Endothelial cell of umbilical vein (primary cell): Measurements from ENCODE around the gene TMEM132E. TPM values are rescaled to one million over a fixed set of nuclear protein-coding genes. Genes with fewer than 3 reads are reported as not detected.

Source experiments
- BruUV-seq: library from RNA; stranded (reverse); fragments of 400-500 nt; replicated peaks from 2 replicates; lab custom pipeline; 2021; lab: Mats Ljungman, UMichigan
- CTCF ChIA-PET: fragments of 300-600, 350-600 bp; sonication (Branson Sonifier 250); formaldehyde crosslinking; loops from one replicate; lab custom pipeline; 2021; ENCODE audit warnings: antibody characterized with exemption, inconsistent platforms; lab: Charles Lee
- POLR2A ChIA-PET: fragments of 300-600, 350-600 bp; sonication (Branson Sonifier 250); formaldehyde crosslinking; loops from one replicate; lab custom pipeline; 2021; ENCODE audit warnings: antibody characterized with exemption, inconsistent platforms; lab: Charles Lee
- DNase-seq: peaks from one replicate; pipeline ENCODE4 v3.0.0-alpha.2; 2011; ENCODE audit warnings: low read depth, low spot score
- FAIRE-seq: peaks from 2 replicates; lab custom pipeline; 2011; peaks lifted over from hg19 to GRCh38; lab: Jason Lieb, UNC
- H2AFZ ChIP-seq: 2 replicates; pipeline ENCODE4 v1.6.0; 2012; ENCODE audit warnings: low read depth, low read length, control low read depth, inconsistent platforms
- H3K27ac ChIP-seq: 2 replicates; pipeline ENCODE4 v1.5.1; 2011; ENCODE audit warnings: low read depth, mild to moderate bottlenecking, control low read depth, low read length, moderate library complexity; ENCODE audit not compliant: insufficient read depth
- H3K27me3 ChIP-seq, 2 experiments: 2 replicates each; pipeline versions ENCODE4 v1.6.0 to v1.6.1; 2011; ENCODE audit warnings: low read length in 2 of 2, mixed read lengths in 1 of 2; ENCODE audit not compliant: control insufficient read depth in 2 of 2, insufficient read depth in 2 of 2
- H3K36me3 ChIP-seq, 2 experiments: 2 replicates in 1 of 2; 3 replicates in 1 of 2; pipeline ENCODE4 v1.5.1; 2011; ENCODE audit warnings: low read length in 2 of 2, mild to moderate bottlenecking in 1 of 2, moderate library complexity in 1 of 2; ENCODE audit not compliant: control insufficient read depth in 2 of 2, insufficient read depth in 2 of 2; ENCODE audit errors: extremely low read depth in 1 of 2
- H3K4me1 ChIP-seq: 3 replicates; pipeline ENCODE4 v1.5.1; 2011; ENCODE audit warnings: mild to moderate bottlenecking, low read length; ENCODE audit not compliant: control insufficient read depth, insufficient read depth; ENCODE audit errors: extremely low read depth
- H3K4me2 ChIP-seq: 2 replicates; pipeline ENCODE4 v1.6.1; 2011; ENCODE audit warnings: low read length, control low read depth, mixed read lengths; ENCODE audit not compliant: insufficient read depth
- H3K4me3 ChIP-seq, 3 experiments: fragments of 200-600 bp in 1 of 3; sonication (generic), shearing (Covaris generic) in 1 of 3; replicated peaks in 1 of 3; 2 replicates each; pipeline ENCODE4 v1.5.1; 2011 to 2016; ENCODE audit warnings: control low read depth in 3 of 3, low read length in 3 of 3, mild to moderate bottlenecking in 2 of 3, inconsistent platforms in 1 of 3, low read depth in 1 of 3, moderate library complexity in 1 of 3; ENCODE audit not compliant: insufficient read depth in 1 of 3
- H3K79me2 ChIP-seq: 2 replicates; pipeline ENCODE4 v1.6.0; 2012; ENCODE audit warnings: low read length, inconsistent platforms; ENCODE audit not compliant: control insufficient read depth, insufficient read depth
- H3K9ac ChIP-seq: replicated peaks from 2 replicates; pipeline ENCODE3; 2011; ENCODE audit warnings: low read length, control low read depth; ENCODE audit not compliant: insufficient read depth; ENCODE audit errors: extremely low read depth
- H3K9me1 ChIP-seq: replicated peaks from 3 replicates; pipeline ENCODE4 v1.6.0; 2011; ENCODE audit warnings: mild to moderate bottlenecking, low read length; ENCODE audit not compliant: control insufficient read depth, insufficient read depth; ENCODE audit errors: extremely low read depth
- H3K9me3 ChIP-seq: replicated peaks from 2 replicates; pipeline ENCODE4 v1.5.1; 2012; ENCODE audit warnings: low read length, inconsistent platforms; ENCODE audit not compliant: control insufficient read depth, insufficient read depth
- H4K20me1 ChIP-seq: replicated peaks from 2 replicates; pipeline ENCODE3; 2011; ENCODE audit warnings: mild to moderate bottlenecking, low read length; ENCODE audit not compliant: control insufficient read depth, insufficient read depth; ENCODE audit errors: extremely low read depth
- CTCF ChIP-seq, 2 donors: IDR thresholded peaks; 1 replicate in 1 of 2; 2 replicates in 1 of 2; pipeline ENCODE4 v1.5.1; 2011; ENCODE audit warnings: low read length in 2 of 2, mild to moderate bottlenecking in 2 of 2, moderate library complexity in 2 of 2, control low read depth in 1 of 2, inconsistent platforms in 1 of 2, low read depth in 1 of 2; ENCODE audit not compliant: insufficient read depth in 1 of 2; ENCODE audit errors: extremely low read depth in 1 of 2
- EZH2 ChIP-seq: IDR thresholded peaks from 2 replicates; pipeline ENCODE4 v1.6.1; 2012; ENCODE audit warnings: borderline replicate concordance, low read depth, mild to moderate bottlenecking, moderate library complexity, low read length, inconsistent platforms; ENCODE audit not compliant: severe bottlenecking
- FOS ChIP-seq: IDR thresholded peaks from 2 replicates; pipeline ENCODE4 v1.6.1; 2011; ENCODE audit warnings: mild to moderate bottlenecking, low read length, moderate library complexity, borderline replicate concordance; ENCODE audit not compliant: insufficient read depth
- GATA2 ChIP-seq: IDR thresholded peaks from 2 replicates; pipeline ENCODE4 v1.7.0; 2011; ENCODE audit warnings: low read depth, mild to moderate bottlenecking, moderate library complexity, mixed read lengths, low read length; ENCODE audit not compliant: insufficient read length, insufficient read depth
- JUN ChIP-seq: IDR thresholded peaks from 2 replicates; pipeline ENCODE4 v1.6.1; 2011; ENCODE audit warnings: borderline replicate concordance, low read depth; ENCODE audit not compliant: insufficient read length, insufficient read depth
- MAX ChIP-seq: IDR thresholded peaks from 2 replicates; pipeline ENCODE4 v1.6.1; 2011; ENCODE audit not compliant: insufficient read depth, insufficient read length
- MYC ChIP-seq: IDR thresholded peaks from one replicate; pipeline ENCODE4 v1.6.1; 2011; ENCODE audit warnings: mild to moderate bottlenecking, low read depth, low read length
- POLR2A ChIP-seq: IDR thresholded peaks from 2 replicates; pipeline ENCODE4 v1.6.1; 2012; ENCODE audit warnings: low read depth, mild to moderate bottlenecking, control low read depth, low read length
- POLR2AphosphoS5 ChIP-seq: IDR thresholded peaks from 2 replicates; pipeline ENCODE4 v1.6.1; 2012; ENCODE audit warnings: low read depth, mild to moderate bottlenecking, control low read depth, low read length, moderate library complexity; ENCODE audit not compliant: insufficient read depth
- dilution Hi-C: fragments of 300-500 bp; cut with MboI; formaldehyde crosslinking; loops from one replicate; pipeline ENCODE4 v1.15.0; 2019; ENCODE audit warnings: low sequenced_read_pairs; ENCODE audit not compliant: extremely low pct_ligation_motif_present
- intact Hi-C: fragments of 100-400 bp; cut with micrococcal nuclease; formaldehyde crosslinking; loops from one replicate; pipeline ENCODE4 v1.10.0; 2022
- polyA plus RNA-seq, 4 experiments: library from polyadenylated mRNA; depleted of rRNA in 3 of 4; stranded (reverse) in 3 of 4; unstranded in 1 of 4; fragments of >200 nt; gene quantifications; 2 replicates each; pipeline versions ENCODE4 v1.2.1 to v1.2.3, GENCODE V29; 2011 to 2012; ENCODE audit warnings: missing spikeins in 1 of 4
- total RNA-seq: library from RNA; stranded (reverse); gene quantifications from 2 replicates; pipeline ENCODE4 v1.2.3, GENCODE V29; 2021

The TMEM132E gene
- total and polyA plus RNA-seq, 2 donors (not counting 3 experiments of a cell fraction or from before 2014, with no cell fraction given) = not detected

DNA sequence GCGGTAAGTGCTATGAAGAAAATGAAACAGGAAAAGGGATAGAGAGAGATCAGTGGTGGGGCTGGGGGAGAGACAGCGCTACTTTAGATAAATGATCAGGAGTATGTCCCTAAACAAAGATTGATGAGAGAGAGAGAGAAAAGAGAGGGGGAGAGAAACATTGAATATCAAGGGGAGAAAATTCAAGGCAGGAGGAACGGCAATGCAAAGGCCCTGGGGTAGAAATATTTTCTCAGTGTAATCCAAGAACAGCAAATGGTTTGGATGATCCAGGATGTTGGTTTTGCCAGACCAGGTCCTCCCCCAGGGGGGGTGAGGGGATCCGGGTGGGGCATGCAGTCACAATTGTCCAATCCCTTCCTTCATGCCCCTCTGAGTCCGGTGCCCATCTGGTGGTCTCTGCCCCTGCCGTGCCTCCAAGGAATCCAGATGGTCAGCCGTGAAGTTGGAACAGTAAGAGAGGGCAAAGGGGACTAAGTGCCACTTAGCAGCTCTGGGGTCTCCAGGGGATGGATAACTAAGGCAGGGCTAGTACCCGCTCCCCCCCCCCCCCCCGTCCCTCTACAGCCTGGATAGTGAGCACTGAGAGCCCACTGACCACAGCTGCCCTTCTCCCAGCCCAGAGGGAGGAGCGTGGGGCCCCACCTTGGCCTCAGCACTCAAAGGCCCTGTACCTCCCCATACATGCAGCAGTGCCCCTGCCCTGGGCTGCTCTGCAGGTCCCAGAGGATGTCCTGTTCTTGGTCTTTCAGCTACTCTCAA, 43.7 kb downstream of the TMEM132E start:
- Histone ChIP-seq H3K9ac (no peak overlapping the region), H3K4me2 (no peak overlapping the region), H3K9me3 (no peaks in the 10 kb centered on the region), H3K36me3 (no peaks in the 10 kb centered on the region), H2AFZ (no peak overlapping the region), H3K9me1 (no peaks in the 10 kb centered on the region), H3K27ac (no peak overlapping the region), H3K4me3 (no peak overlapping the region), H3K4me1 (no peaks in the 10 kb centered on the region), H4K20me1 (no peaks in the 10 kb centered on the region), H3K79me2 (no peaks in the 10 kb centered on the region), H3K27me3 (peaks cover 16 to 23% of the 10 kb centered on the region in 2 experiments)
- ChIA-PET POLR2A (no interaction called here), CTCF (no interaction called here)
- TF ChIP-seq MAX (no peak), FOS (no peak), CTCF (IDR thresholded peaks at IDR 0.05; ENCODE audit: extremely low read depth in 1 of 2, insufficient read depth in 1 of 2, low read depth in 1 of 2, low read length in 2 of 2) (no peak), POLR2AphosphoS5 (no peak), GATA2 (no peak), EZH2 (no peak), MYC (no peak), JUN (no peak), POLR2A (no peak)
- dilution Hi-C loops (no loop called here), intact Hi-C loops (loop anchor here (1.0 kb wide), 1 partner anchor 17 kb away; no protein-coding TSS in a partner anchor)
- DNase-seq = no peak
- no peak for FAIRE-seq
- no TSS peak for BruUV-seq
